Omental fat pad (tissue), 4 donors: Measurements from ENCODE around the gene P3H3. TPM values are rescaled to one million over a fixed set of nuclear protein-coding genes. Genes with fewer than 3 reads are reported as not detected.

Experiments
- ATAC-seq: fragments of 150-250 bp; one replicate; pipeline ENCODE4 v1.9.1; 2016; ENCODE audit warnings: mild to moderate bottlenecking, moderate library complexity; ENCODE audit not compliant: low FRiP score
- DNase-seq: peaks from one replicate; pipeline ENCODE4 v3.0.0-alpha.2; 2019; ENCODE audit warnings: low spot score
- total RNA-seq, 4 donors: library from RNA; depleted of rRNA; stranded (reverse); fragments of >200 nt; gene quantifications; one replicate each; pipeline ENCODE4 v1.1.0, GENCODE V29; 2016
- TF ChIP-seq, protein P1 (sequence below), 3 donors: fragments of 450-650 bp; IDR thresholded peaks; one replicate each; pipeline ENCODE4 v1.5.1; 2016 to 2017; ENCODE audit warnings: antibody characterized with exemption in 3 of 3, mild to moderate bottlenecking in 3 of 3, moderate library complexity in 2 of 3

The P3H3 gene
- total RNA-seq, 4 donors from 2014 or later = 5.4 to 13.6 (median 10.0) TPM

DNA sequence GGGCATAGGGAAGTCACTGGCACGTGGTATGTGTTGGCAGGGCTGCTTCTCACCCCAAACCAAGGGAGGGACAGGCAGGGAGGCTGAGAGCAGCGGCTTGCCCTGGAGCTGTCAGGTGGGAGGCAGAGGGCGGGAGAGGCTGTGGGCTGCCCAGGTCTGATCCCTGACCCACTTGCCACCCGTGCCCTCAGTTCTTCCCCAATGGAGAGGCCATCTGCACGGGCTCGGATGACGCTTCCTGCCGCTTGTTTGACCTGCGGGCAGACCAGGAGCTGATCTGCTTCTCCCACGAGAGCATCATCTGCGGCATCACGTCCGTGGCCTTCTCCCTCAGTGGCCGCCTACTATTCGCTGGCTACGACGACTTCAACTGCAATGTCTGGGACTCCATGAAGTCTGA is 17.2 kb downstream of the P3H3 start:
- DNase-seq (no peak), ATAC-seq (no peak)
- TF ChIP-seq, protein P1, sequence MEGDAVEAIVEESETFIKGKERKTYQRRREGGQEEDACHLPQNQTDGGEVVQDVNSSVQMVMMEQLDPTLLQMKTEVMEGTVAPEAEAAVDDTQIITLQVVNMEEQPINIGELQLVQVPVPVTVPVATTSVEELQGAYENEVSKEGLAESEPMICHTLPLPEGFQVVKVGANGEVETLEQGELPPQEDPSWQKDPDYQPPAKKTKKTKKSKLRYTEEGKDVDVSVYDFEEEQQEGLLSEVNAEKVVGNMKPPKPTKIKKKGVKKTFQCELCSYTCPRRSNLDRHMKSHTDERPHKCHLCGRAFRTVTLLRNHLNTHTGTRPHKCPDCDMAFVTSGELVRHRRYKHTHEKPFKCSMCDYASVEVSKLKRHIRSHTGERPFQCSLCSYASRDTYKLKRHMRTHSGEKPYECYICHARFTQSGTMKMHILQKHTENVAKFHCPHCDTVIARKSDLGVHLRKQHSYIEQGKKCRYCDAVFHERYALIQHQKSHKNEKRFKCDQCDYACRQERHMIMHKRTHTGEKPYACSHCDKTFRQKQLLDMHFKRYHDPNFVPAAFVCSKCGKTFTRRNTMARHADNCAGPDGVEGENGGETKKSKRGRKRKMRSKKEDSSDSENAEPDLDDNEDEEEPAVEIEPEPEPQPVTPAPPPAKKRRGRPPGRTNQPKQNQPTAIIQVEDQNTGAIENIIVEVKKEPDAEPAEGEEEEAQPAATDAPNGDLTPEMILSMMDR (IDR thresholded peaks at IDR 0.05) = no peak

DNA sequence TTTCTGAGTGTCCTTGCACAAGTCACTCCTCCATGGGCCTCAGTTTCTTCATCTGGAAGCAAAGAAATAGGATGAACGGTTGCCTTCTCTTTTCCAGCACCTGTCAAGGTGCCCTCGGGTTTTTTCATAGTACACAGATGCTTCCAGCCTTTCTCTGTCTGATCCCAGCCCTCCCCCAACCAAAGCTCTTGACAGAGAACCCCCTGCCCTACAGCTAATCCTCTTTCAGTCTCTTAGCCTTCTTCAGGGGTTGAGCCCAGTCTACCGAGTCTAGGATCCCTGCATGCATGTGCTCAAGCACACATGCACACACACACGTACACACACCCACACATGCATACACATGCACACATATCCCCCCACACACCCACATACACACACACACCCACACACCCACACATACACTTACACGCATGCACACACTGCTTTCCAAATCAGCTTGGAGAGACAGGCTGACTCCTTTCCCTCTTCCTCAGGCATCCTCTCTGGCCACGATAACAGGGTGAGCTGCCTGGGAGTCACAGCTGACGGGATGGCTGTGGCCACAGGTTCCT is 18.2 kb downstream of the P3H3 start:
- no peak for ATAC-seq
- TF ChIP-seq, protein P1 (IDR thresholded peaks at IDR 0.05) = no peak
- DNase-seq = no peak

DNA sequence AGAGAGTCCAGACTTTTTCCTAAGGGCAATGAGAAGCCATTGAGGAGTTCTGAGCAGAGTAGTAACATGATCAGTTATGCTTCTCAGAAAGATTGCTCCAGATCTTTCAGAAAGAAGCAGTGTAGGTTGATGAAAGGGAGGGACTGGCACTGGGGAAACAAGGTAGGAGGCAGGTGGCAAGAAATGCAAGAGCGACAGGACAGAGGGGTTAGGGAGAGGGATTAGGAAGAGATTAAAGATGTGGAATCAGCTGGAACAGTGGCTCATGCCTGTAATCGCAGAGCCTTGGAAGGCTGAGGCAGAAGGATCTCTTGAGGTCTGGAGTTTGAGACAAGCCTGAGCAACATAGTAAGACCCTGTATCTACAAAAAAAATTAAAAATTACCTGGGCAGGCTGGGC is 19.5 kb downstream of the P3H3 start:
- DNase-seq (no peak), ATAC-seq (no peak)
- TF ChIP-seq, protein P1 (IDR thresholded peaks at IDR 0.05) = no peak

- TF ChIP-seq, protein P1 (IDR thresholded peaks at IDR 0.05) = no peak
These were observed 21.2 kb downstream of the P3H3 start for GRCh38 chr12:6849427-6849826.

DNA sequence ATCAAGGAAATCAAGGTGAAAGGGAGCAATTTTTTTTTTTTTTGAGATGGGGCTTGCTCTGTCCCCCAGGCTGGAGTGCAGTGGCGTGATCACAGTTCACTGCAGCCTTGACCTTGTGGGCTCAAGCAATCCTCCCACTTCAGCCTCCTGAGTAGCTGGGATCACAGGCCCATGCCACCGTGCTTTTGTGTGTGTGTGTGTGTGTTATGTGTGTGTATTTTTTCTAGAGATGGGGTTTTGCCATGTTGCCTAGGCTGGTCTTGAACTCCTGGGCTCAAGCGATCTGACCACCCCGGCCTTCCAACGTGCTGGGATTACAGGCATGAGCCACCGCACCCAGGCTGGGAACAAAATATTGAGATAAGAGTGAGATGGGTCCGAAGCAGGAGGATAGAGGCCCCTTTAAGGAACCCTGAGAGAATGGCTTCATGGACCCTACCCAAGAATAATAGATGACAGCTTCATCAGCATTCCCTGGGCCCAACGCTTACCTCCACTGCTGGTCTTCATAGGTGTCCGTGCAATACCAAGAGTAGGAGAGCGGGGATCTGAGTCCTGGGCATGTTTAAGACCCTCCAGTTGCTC is 21.9 kb downstream of the P3H3 start:
- DNase-seq (no peak), ATAC-seq (no peak)
- TF ChIP-seq, protein P1 (IDR thresholded peaks at IDR 0.05) = no peak

More at GRCh38 chr12:6849427-6849826, 21.2 kb downstream of the P3H3 start:
- ATAC-seq (no peak), DNase-seq (no peak)

GRCh38 chr12:6850796-6851152 is 22.6 kb downstream of the P3H3 start:
- no peak for DNase-seq
- TF ChIP-seq, protein P1 (IDR thresholded peaks at IDR 0.05) = no peak

More at GRCh38 chr12:6850796-6851152, 22.6 kb downstream of the P3H3 start:
- no peak for ATAC-seq
